ENCODE measurements around the gene GDPD2.

GDPD2 gene

DNA sequence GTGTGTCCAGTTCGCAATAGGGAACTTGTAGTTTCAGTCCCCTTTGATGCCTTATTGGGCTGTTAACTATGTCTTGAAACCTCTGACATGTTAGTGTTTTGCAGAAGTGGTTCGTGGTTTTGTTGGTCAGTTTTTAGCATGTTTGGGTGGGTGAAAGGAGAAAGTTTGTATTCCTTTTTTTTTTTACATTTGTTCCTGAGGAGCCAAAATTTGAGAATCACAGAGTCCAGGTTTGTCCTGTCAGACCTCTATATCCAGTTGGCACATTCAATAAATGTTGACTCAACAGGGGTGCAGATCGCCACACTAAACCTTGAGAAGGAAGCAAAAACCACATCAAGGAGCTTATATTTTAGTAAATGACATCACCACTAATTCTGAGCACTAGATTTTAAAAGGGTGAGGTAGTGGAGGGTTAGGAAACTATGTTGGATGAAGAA lies 47.8 kb downstream of the GDPD2 start:
- no peak for DNase-seq (ENCODE audit: low read depth in 1 of 2, low spot score in 1 of 2)

DNA sequence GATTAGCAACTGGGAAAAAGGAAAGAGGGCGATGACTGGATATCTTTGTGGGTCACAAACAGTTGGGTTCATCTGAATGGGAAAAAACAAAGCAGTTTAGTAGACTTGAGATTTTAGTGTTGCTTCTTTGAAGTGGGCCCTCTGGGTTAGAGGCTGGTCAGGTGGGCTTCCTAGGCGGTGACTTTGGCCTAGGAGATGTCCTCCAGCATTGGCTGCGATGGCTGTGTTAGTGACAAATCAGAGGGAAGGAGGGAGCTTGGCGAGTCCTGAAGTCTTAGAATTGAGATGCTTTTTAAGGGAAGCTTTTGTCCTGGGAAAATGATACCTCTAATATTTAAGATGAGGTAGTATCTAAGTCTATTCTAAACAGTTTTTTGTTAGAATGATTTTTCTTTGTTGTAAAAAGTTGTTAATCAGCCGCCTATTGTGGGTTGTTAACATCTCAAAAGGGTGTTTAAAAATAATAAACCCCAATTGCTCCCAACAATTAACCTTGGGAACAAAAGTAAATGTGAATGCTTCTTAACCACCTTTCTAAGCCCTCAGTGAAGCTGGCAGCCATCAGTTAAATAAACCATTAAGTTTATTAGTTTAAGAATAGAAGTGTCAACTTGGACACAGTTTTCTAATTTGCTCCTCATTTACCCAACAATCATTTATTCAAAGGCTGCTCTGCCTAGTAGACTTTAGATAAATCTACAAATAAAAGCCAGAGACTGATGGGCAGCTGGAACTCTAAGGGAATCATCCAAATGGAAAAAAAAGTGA lies 53.2 kb downstream of the GDPD2 start:
- no peak for DNase-seq (ENCODE audit: low read depth in 1 of 2, low spot score in 1 of 2)

DNA sequence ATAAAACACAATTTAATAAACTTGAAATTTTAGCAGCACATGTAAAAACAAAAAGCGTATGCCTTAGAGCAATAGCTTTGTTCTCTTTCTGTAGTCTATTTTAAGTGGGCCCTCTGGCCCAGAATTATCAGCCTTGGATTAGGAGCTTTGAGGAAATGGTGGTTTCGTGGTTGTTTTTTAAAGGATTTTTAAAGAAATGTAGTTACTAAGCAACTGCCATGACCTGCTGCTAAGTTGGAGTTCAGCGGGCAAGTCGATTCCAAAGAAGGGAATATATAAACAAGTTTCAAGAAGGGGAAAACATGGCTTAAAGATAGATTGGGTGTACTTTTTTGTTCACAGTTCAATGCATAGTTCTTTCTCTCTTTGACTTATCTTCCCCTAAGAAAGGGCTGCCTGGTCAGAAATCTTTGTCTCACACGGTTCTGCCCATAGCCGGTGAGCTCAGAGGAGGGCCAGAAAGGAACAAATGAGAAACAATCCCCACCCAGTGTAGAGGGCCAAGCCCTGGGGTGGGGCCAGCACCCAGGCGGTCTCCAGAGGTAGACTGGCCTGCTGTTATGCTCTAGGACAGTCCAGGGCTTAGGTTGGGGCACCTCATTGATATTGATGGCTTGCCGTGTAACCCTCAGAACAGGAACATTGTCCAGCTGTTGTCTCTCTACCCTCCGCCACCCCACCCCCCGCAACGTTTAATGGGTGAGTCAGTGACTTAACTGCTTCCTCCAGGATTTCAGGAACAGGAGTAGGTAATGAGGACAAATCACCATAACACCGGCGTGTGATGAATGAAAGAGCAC lies 54.0 kb downstream of the GDPD2 start:
- DNase-seq (ENCODE audit: low read depth in 1 of 2, low spot score in 1 of 2), result no peak

DNA sequence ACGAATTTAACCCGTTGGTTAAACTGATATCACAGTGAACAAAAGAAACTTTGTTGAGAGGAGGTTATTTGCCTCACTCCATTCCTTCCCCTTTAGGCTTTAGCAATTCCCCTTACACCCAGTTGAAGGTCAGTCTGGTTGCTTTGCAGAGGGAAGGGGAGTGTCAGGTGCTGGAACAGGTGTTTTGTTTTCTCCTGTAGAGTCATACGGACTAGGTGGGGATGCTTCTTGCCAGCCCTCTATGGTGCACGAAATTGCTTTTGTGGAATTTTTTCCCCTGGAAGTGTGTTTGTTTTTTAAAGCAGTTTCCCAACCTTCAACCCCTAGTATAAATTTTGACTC lies 54.6 kb downstream of the GDPD2 start:
- DNase-seq (ENCODE audit: low read depth in 1 of 2, low spot score in 1 of 2), result no peak

DNA sequence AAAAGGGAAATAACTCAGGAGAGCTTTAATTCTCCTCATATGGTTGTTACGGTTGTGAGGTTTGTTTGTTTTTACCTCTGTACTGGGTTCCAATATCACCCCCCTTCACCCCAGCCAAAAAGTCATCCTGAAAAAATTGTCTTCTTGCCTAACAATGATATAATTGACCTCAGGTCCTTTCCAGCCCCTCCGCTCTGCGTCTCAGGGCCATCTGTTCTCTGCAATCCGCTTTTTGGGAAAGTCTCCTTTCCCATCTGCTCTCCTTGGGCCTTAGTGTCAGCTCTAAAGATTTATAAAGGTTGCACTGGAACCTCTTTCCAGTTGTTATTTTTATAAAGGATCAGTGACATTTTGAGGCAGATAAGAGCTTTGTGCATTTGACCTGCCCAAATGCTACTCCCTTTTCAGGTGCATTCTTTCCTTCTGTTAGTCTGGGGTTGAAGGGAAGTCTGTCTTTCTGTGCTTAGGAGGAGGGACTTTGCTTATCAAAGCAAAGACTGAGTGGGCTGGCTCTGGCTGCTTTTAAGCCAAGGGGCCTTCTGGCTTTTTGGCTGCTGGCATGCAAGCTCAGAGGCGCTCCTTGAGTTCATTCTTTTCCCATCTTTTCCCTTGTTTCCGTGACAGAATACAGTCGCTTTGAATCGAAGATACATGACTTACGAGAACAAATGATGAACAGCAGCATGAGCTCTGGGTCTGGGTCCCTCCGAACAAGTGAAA lies 55.6 kb downstream of the GDPD2 start:
- no peak for DNase-seq (ENCODE audit: low read depth in 1 of 2, low spot score in 1 of 2)

DNA sequence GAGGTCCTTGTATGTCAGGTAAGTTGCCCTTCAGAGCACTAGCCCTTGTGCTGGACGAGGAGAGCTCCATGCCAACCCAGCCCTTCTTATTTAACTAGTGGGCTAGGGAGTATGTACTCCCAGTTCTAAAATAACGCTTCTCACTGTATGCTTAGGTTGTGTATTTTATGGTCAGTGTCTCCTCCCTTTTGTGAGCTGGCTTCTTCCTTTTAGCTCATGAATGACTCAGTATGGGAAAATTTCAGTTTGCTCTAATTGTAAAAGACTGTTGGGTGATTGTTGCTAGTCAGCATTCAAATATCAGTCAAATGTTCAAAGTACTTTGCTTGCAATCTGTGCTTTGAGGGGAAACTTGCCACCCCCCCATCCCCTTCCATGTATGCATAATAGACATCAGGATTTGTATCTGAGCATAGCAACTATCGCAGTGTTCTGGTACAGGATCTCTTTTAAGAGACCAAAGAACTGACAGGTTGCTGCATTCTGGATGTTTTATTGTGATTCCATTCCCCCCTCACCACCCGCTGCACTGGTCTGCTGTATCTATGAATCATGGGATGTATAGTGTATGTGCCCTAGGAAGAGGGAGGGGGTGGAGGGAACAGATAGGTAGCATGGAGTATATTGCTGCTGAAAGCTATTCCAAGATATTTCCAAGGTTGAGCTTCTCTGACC lies 56.3 kb downstream of the GDPD2 start:
- DNase-seq (ENCODE audit: low read depth in 1 of 2, low spot score in 1 of 2), result no peak

DNA sequence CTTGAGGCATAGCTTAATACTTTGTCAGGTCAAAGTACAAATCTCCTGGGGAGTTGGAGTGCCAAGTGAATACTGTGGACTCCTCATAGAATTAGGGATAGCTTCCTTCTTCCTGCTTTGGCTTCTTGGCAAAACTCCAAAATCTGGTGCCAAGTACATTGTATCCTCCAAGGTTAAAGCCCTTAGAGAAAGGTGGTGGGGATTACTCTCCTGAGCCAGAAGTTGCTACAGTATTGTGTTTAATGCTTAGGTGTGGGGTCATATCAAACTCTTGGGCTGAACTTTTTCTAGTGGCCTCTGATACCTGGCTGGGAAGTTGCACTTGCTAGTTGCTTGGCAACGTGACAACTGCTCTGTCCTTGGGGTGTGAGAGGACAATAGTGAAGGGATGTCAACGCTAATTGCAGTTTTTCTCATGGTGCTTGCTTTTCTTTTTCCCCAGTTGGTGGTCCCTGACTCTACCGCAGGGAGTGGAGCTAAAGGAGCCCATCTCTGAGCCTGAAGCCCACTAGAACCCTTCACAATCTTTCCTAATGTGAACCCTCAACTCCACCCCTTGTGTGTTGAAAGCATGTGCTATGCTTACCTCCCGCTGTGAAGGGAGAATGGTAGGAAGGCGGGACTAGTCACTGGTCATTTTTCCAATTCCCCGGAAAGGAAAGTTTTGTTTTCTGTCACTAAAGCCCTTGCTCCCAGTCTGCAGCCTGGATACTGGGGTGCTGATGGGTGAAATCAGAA lies 57.0 kb downstream of the GDPD2 start:
- no peak for DNase-seq (ENCODE audit: low read depth in 1 of 2, low spot score in 1 of 2)

DNA sequence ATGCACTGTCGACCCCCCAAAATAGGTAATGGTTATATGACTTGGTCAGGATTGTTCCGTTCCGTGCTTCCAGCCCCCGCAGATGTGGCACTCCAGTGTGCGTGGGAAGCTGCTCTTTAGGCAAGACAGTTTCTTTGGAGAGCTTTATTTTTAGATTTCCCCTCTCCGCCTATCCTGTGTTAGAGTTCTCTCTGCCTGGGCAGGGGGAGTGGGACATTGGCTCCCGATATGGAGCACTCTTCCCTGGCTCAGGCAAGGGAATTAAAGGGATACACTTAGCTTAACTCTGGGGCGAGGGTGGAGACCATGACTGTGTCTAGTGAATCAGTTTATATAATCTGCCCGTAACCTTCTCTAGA lies 57.5 kb downstream of the GDPD2 start:
- DNase-seq (ENCODE audit: low read depth in 1 of 2, low spot score in 1 of 2), result no peak

DNA sequence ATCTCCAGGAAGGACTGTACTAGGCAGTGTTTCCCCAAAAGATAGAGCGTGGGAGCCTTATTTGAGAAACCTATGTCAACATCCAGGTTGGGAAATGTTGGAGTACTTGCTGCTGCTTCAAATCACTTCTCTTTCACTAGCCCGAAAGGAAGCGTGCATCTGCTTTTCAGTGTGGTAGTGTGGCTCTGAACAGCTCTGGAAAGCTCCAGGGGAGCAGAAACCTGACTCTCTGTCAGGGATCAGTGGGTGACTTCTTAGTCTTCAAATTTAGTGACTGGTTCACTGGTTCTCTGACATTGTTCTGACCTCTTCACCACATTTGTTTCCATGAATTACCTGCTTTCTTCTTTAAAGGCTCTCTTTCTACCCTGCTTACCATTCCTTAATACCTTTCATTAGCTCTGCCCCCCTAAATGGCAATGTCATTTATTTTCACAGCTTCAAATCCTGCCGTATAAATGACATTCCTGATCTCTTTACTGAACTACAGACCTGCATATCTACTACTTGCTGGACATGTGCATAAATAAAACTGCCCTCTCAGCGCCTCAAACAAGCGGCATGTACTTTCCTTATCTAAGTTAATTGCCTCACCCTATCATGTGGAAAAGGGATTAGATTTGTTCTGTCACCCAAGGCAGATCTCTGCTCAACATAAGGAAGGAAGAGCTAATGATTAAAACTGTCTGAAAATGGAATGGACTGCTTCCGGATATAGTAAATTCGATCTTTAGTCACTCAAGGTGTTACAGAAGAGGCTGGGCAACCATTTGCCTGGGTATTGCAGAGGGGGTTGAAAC lies 58.6 kb downstream of the GDPD2 start:
- DNase-seq (ENCODE audit: low read depth in 1 of 2, low spot score in 1 of 2), result no peak

DNA sequence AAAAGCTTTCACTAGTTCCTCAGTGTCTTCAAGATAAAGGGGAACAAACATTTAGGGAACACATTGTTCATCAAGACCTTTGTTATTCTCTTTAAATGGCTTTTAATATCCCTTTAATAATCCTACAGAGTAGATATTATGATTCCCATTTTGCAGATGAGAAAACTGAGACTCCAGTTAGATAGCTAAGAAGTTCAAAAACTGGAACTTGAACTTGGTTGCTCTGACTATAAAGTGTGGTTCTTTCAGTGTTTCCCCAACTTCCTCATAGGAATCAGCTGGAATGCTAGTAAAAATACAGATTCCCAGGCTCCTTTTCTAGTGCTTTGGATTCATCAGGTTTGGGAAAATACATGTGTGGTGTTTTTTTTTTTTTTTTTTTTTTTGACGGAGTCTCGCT lies 59.2 kb downstream of the GDPD2 start:
- no peak for DNase-seq (ENCODE audit: low read depth in 1 of 2, low spot score in 1 of 2)
